Activated CD4-positive, alpha-beta T cell treated with anti-CD3 and anti-CD28 coated beads, Interleukin-2, amount 10 ng/mL, durations not matched to agents 7 days and 5 days (primary cell): ENCODE results near the gene KIAA1755. TPM values are rescaled to one million over a fixed set of nuclear protein-coding genes. Genes with fewer than 3 reads are reported as not detected.

Source experiments
- CTCF ChIA-PET: fragments of 350-600 bp; sonication (Branson Sonifier 250); formaldehyde crosslinking; loops from one replicate; lab custom pipeline; 2021; ENCODE audit warnings: antibody characterized with exemption; lab: Charles Lee
- POLR2A ChIA-PET: fragments of 350-600 bp; sonication (Branson Sonifier 250); formaldehyde crosslinking; loops from one replicate; lab custom pipeline; 2021; ENCODE audit warnings: antibody characterized with exemption; lab: Charles Lee
- DNase-seq: peaks from one replicate; pipeline ENCODE4 v3.0.0-alpha.2; 2020
- H3K27ac Mint-ChIP-seq: one replicate; pipeline ENCODE4 v1.8.0; 2021; ENCODE audit warnings: mild to moderate bottlenecking, moderate library complexity, mixed read lengths
- H3K27me3 Mint-ChIP-seq: one replicate; pipeline ENCODE4 v1.8.0; 2021; ENCODE audit warnings: mixed read lengths
- H3K36me3 Mint-ChIP-seq: one replicate; pipeline ENCODE4 v1.8.0; 2021; ENCODE audit warnings: low read depth, mixed read lengths
- H3K4me1 Mint-ChIP-seq: one replicate; pipeline ENCODE4 v1.8.0; 2021; ENCODE audit warnings: mixed read lengths
- H3K4me3 Mint-ChIP-seq: one replicate; pipeline ENCODE4 v1.8.0; 2021; ENCODE audit warnings: mild to moderate bottlenecking, moderate library complexity, mixed read lengths
- H3K9me3 Mint-ChIP-seq: one replicate; pipeline ENCODE4 v1.8.0; 2021; ENCODE audit warnings: mixed read lengths
- total RNA-seq, 2 experiments: library from RNA; stranded (reverse); gene quantifications; one replicate each; pipeline ENCODE4 v1.2.3, GENCODE V29; 2021

The KIAA1755 gene
- total RNA-seq, 2 experiments from 2014 or later: not detected

DNA sequence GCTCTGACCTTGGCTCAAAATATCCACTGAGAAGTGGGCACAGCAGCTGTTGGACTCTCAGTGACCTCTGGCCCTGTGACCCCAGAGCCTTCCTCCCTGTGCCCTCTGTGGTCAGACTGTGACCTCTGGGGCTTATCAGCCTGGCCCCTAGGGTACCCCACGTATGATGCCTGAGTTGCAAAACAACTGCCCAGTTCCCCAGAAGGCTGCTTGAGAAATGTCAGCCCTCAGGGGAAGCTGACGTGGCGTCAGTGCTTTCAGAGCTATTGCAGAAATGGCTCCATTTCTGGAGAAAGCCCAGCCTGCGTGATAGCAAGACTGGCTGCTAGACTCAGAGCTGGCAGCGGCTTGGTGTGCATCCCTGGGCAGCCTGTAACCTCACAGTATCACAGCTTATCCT lies 63.9 kb downstream of the KIAA1755 start:
- Mint-ChIP-seq H3K27ac (no peak overlapping the region), H3K4me3 (no peak overlapping the region), H3K36me3 (no peaks in the 10 kb centered on the region), H3K27me3 (peaks cover under 1% of the 10 kb centered on the region), H3K4me1 (no peaks in the 10 kb centered on the region), H3K9me3 (no peaks in the 10 kb centered on the region)
- POLR2A ChIA-PET: no interaction called here
- CTCF ChIA-PET: interaction anchor here (0.9 to 1.5 kb wide), 2 partner anchors 16 to 21 kb away, joined by 3 to 5 read pairs; no protein-coding TSS in a partner anchor
- no peak for DNase-seq

DNA sequence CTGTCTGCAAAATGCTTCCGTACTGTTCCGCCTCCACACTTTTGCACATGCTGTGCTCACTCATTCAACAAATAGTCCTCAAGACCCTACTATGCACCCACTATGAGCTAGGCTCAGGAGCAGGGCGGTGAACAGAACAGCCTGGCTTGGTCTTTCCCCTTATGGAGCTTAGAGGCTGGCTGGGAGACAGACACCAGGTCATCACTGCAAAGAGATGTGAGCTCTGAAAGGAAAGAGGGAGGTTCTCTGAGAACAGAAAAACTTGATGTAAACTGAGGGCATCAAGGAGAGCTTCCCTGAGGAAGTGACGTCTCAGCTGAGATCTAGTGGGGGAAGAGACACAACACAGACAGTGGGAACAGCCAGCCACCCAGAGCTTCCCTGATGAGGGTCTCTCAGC lies 64.5 kb downstream of the KIAA1755 start:
- POLR2A ChIA-PET: no interaction called here
- Mint-ChIP-seq H3K36me3 (no peaks in the 10 kb centered on the region), H3K27me3 (peaks cover 6% of the 10 kb centered on the region), H3K4me1 (no peaks in the 10 kb centered on the region), H3K9me3 (no peaks in the 10 kb centered on the region), H3K27ac (no peak overlapping the region), H3K4me3 (no peak overlapping the region)
- CTCF ChIA-PET: interaction anchor here (0.9 to 1.5 kb wide), 2 partner anchors 16 to 21 kb away, joined by 3 to 5 read pairs; no protein-coding TSS in a partner anchor
- no peak for DNase-seq

DNA sequence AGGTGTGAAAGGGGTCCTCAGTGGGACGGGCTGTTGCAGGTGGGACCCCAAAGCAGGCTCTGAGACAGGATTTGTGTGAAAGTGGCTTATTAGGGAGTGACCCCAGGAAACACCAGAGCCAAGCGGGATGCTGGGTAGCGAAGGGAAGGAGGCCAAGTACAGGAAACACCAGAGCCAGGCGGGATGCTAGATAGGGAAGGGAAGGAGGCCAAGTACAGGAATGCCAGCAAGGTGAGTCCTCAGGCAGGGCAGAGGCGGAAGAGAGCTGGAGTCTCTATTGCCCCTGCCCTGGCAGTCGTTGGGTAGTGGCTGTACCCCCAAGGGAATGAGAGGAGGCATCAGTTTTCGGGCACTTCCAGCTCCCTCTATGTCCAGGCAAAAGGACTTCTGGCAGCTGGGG lies 65.0 kb downstream of the KIAA1755 start:
- POLR2A ChIA-PET: no interaction called here
- CTCF ChIA-PET: interaction anchor here (1.5 kb wide), 1 partner anchor 17 kb away, joined by 5 read pairs; no protein-coding TSS in a partner anchor
- no peak for DNase-seq
- Mint-ChIP-seq H3K4me3 (no peak overlapping the region), H3K4me1 (no peaks in the 10 kb centered on the region), H3K36me3 (no peaks in the 10 kb centered on the region), H3K27ac (no peak overlapping the region), H3K27me3 (peaks cover 6% of the 10 kb centered on the region), H3K9me3 (no peaks in the 10 kb centered on the region)

DNA sequence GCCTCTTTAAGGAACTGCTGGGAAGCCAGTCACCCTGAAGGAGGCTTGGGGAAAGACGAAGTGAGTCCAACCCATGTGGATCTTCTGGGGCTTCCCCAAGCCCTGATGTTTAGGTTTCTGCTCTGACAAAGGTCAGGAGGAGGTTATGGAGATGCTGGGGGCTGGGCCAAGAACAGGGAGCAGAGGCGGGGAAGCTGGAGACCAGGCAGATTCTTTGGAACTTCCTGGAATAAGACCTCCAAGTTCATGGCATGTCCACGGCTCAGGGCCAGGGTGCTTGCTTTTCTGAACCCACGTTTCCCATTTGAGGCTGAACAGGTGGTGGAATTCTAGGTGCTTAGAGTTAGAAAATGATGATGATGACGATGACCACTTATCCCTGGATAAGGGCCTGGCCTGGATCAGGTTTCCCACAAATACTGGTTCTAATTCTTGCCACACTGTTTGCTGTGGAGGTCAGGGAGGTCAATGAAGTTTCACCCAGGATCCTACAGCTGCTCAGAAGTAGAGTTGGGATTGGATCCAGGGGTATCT lies 65.5 kb downstream of the KIAA1755 start:
- no peaks in the 10 kb centered on the region for H3K4me1 Mint-ChIP-seq
- ChIA-PET CTCF (no interaction called here), POLR2A (no interaction called here)
- no peaks in the 10 kb centered on the region for H3K36me3 Mint-ChIP-seq
- H3K27me3 Mint-ChIP-seq: peaks cover 6% of the 10 kb centered on the region
- H3K9me3 Mint-ChIP-seq: no peaks in the 10 kb centered on the region
- DNase-seq: no peak
- H3K27ac Mint-ChIP-seq: no peak overlapping the region
- H3K4me3 Mint-ChIP-seq: no peak overlapping the region

DNA sequence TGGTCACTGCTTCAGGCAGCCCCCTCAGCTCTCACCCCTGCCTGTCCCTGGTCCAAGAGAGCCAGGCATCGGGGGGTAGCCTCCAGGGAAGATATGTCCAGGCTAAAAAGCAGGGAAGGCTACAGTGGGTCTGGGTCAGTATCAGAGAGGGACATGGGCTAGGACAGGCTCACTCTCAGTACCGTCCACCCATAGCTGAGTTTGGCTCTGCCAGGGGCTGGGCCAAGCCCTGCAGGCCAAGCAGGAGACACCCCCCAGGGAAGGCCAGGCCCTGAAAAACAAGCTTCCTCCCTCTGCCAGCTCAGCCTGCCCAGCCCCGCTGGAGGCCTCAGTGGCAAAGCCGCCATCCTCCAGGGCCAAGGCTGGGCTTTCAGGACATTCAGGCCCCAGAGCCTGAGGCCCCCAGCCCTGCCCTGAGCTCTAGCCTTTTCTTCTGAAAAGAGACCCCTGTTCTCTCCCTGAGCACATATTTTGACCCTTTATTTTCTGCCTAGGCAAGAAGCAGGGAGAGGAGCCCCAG lies 66.9 kb downstream of the KIAA1755 start:
- ChIA-PET POLR2A (no interaction called here), CTCF (interaction anchor here (0.6 to 1.1 kb wide), 2 partner anchors 18 to 83 kb away, joined by 3 read pairs; no protein-coding TSS in a partner anchor)
- Mint-ChIP-seq H3K9me3 (no peaks in the 10 kb centered on the region), H3K27me3 (peaks cover 12% of the 10 kb centered on the region), H3K27ac (no peak overlapping the region), H3K4me1 (no peaks in the 10 kb centered on the region), H3K36me3 (no peaks in the 10 kb centered on the region), H3K4me3 (no peak overlapping the region)
- no peak for DNase-seq

DNA sequence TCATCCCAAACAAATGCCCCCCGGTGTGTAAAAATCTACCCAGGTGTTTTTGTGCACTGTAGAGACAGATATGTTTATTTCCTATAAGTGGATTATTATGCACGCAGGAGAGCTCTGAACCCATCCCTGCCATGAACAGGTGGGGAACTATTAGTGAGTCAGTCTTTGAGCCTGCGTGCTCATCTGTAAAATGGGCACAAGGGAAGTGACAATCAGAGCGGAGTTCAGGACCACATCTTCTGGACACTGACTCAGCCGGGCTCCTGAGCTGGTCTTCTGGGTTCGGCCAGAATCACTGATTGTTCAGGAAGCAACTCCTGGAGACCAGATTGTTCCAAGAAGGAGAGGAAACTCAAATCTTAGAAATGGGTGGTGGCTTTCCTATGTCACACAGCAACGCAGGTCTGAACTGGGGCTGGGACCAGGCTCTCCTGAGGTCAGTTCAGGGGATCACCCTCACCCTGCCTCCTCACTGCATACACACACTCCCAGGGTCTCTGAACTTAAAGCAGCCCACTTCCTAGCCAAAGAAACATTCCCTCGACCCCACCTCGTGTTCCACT lies 68.1 kb downstream of the KIAA1755 start:
- Mint-ChIP-seq H3K27ac (no peak overlapping the region), H3K4me3 (no peak overlapping the region), H3K4me1 (no peaks in the 10 kb centered on the region), H3K36me3 (no peaks in the 10 kb centered on the region), H3K27me3 (peaks cover 12% of the 10 kb centered on the region), H3K9me3 (no peaks in the 10 kb centered on the region)
- ChIA-PET POLR2A (no interaction called here), CTCF (no interaction called here)
- no peak for DNase-seq

DNA sequence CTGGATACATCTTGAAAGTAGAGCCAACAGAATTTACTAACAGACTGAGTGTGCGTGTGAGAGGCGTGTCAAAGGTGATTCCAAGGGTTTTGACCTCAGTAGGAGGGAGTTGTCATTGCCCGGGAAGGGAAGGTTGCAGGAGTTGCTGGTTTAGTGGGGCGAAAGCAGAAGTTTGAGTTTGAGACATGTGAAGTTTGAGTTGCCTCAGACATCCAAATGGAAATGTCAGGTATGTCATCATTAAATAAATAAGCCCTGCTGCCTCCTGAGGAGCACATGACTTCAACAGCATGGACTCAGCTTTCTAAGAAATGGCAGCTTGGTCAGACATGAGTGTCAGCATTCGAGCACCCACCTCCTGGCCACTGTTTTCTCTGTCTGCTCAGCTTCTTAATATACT lies 68.9 kb downstream of the KIAA1755 start:
- Mint-ChIP-seq H3K9me3 (no peaks in the 10 kb centered on the region), H3K27me3 (peaks cover 13% of the 10 kb centered on the region), H3K27ac (no peak overlapping the region), H3K4me3 (no peak overlapping the region), H3K4me1 (no peaks in the 10 kb centered on the region), H3K36me3 (no peaks in the 10 kb centered on the region)
- ChIA-PET POLR2A (no interaction called here), CTCF (no interaction called here)
- no peak for DNase-seq

DNA sequence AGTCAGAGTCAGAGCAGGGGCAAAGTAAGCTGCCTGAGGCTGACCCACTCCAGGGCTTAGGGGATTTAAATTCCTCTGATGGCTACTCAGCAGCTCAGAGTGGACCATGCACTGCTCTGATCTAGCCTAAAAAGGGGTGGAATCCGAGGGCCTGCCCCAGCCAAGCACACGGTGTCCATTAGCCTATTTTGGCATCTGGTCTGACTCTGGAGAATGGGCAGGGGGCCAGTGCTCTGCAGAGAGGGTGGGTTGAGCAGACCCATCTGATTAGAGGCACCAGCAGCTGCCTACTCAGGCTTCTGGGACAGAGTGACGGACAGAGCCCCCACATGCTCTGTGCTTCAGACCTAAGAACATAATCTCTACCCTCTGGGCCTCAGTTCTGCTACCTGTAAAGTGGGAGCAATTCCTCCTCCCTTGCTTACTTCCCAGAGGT lies 69.6 kb downstream of the KIAA1755 start:
- ChIA-PET POLR2A (no interaction called here), CTCF (no interaction called here)
- Mint-ChIP-seq H3K27me3 (peaks cover 16% of the 10 kb centered on the region), H3K4me1 (no peaks in the 10 kb centered on the region), H3K27ac (no peak overlapping the region), H3K36me3 (no peaks in the 10 kb centered on the region), H3K4me3 (no peak overlapping the region), H3K9me3 (no peaks in the 10 kb centered on the region)
- DNase-seq: no peak

DNA sequence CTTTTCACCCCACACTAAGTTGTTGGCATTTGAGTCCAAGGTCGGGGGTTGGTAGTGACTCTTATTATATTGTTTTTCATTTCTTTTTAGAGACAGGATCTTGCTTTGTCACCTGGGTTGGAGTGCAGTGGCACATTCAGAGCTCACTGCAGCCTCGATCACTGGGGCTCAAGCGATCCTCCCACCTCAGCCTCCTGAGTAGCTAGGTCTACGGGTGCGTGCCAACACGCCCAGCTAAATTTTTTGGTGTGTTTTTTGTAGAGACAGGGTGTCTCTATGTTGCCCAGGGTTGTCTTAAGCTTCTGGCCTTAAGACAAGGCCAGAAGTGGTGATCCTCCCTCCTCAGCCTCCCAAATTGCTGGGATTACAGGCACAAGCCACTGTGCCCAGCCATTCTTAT lies 70.4 kb downstream of the KIAA1755 start:
- ChIA-PET CTCF (no interaction called here), POLR2A (no interaction called here)
- H3K27ac Mint-ChIP-seq: no peak overlapping the region
- peaks cover 16% of the 10 kb centered on the region for H3K27me3 Mint-ChIP-seq
- H3K4me3 Mint-ChIP-seq: no peak overlapping the region
- no peaks in the 10 kb centered on the region for H3K9me3 Mint-ChIP-seq
- H3K4me1 Mint-ChIP-seq: no peaks in the 10 kb centered on the region
- no peak for DNase-seq
- H3K36me3 Mint-ChIP-seq: no peaks in the 10 kb centered on the region

DNA sequence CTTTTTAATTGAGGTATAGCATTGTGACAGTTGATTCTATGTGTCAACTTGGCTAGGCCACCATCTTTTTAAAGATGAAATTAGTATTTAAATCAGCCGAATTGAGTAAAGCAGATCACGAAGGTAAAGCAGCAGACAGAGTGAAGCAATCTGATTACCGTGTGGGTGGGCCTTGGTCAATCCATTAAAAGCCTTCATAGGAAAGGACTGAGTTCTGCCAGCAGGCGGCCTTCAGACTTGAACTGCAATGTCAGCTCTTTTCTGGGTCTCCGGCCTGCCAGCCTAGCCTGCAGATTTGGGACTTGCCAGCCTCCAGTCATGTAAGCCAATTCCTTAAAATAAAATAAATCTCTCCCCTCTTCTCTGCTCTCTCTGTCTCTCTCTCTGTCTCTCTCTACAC lies 73.0 kb downstream of the KIAA1755 start:
- Mint-ChIP-seq H3K4me3 (no peak overlapping the region), H3K9me3 (no peaks in the 10 kb centered on the region), H3K4me1 (no peaks in the 10 kb centered on the region), H3K36me3 (no peaks in the 10 kb centered on the region), H3K27ac (no peak overlapping the region), H3K27me3 (peaks cover 21% of the 10 kb centered on the region)
- POLR2A ChIA-PET: no interaction called here
- DNase-seq: no peak
- CTCF ChIA-PET: interaction anchor here (0.6 kb wide), 1 partner anchor 282 kb away, joined by 4 read pairs; no protein-coding TSS in a partner anchor

DNA sequence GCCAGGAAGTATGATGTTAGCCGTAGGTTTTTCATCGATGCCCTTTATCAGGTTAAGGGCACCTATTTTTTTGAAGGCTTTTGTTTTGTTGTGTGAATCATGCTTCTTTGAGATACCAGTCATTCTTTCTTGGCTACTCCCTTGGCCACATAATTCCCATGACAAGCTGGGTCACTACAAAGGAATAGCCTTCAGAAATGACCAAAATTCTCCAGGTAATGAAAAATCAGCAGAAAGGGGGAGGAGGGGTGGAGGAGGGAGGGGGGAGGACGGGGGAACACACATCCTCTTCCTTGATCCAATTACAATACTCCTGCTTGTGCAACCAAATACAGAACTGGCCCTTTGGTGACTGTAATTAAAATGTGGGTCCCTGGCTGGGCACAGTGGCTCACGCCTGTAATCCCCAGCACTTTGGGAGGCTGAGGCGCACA lies 73.7 kb downstream of the KIAA1755 start:
- Mint-ChIP-seq H3K36me3 (no peaks in the 10 kb centered on the region), H3K4me3 (no peak overlapping the region), H3K27ac (no peak overlapping the region), H3K9me3 (no peaks in the 10 kb centered on the region), H3K4me1 (no peaks in the 10 kb centered on the region), H3K27me3 (peaks cover 21% of the 10 kb centered on the region)
- ChIA-PET CTCF (no interaction called here), POLR2A (no interaction called here)
- DNase-seq: no peak

DNA sequence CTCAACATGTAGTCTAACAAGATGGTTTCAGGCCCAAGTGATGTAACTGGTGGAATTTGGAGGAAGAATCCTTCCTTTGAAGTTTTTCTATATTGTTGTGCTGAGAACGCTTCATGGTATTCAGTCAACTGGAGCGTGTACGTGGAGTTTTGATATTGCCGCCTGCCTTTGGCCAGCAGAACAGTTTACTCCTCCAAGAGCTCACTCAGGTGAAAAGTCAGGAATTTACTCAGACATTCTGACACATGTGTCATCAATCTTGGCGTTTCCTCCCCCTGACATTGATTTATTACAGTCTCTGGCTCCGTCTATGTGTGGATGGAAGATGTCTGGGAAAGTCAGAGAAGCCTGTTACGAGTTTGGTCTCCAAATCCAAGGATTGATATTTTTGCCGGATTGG lies 76.4 kb downstream of the KIAA1755 start:
- ChIA-PET POLR2A (no interaction called here), CTCF (no interaction called here)
- peaks cover 20% of the 10 kb centered on the region for H3K27me3 Mint-ChIP-seq
- H3K4me1 Mint-ChIP-seq: no peaks in the 10 kb centered on the region
- no peaks in the 10 kb centered on the region for H3K9me3 Mint-ChIP-seq
- no peak for DNase-seq
- H3K4me3 Mint-ChIP-seq: no peak overlapping the region
- H3K27ac Mint-ChIP-seq: no peak overlapping the region
- no peaks in the 10 kb centered on the region for H3K36me3 Mint-ChIP-seq

DNA sequence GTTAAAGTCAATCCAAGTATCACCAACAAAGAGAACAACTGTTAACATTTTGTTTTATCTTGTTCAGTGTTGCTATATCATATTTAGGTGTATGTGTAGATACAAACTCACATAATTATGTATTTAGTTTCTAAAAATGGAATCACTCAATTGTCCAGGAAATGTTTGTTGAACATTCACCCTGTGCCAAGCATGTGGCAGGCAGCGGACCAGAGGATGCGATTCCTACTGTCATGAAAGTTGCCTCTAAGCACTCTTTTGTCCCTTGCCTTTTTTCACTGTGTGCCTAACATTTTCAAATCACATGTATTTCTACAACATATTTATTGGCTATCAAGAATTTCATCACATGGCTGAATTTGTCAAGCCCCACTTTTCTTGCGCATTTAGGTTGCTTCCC lies 78.6 kb downstream of the KIAA1755 start:
- no peak for DNase-seq
- CTCF ChIA-PET: no interaction called here
- no peak overlapping the region for H3K4me3 Mint-ChIP-seq
- H3K27ac Mint-ChIP-seq: no peak overlapping the region
- H3K36me3 Mint-ChIP-seq: no peaks in the 10 kb centered on the region
- no peaks in the 10 kb centered on the region for H3K4me1 Mint-ChIP-seq
- H3K27me3 Mint-ChIP-seq: peaks cover 16% of the 10 kb centered on the region
- no peaks in the 10 kb centered on the region for H3K9me3 Mint-ChIP-seq
- POLR2A ChIA-PET: no interaction called here
